GM03348 (cell line): ENCODE results near the gene ULBP1.
"Not testable (repeated sequence)": the region's sequence is repeated elsewhere in the genome, so short reads cannot be mapped to it uniquely, and the experiment has no call there.

Source experiments
- DNase-seq: peaks from one replicate; pipeline ENCODE4 v3.0.0; 2012; ENCODE audit warnings: low spot score

Gene ULBP1

GRCh38 chr6:150005761-150006651 lies 42.3 kb downstream of the ULBP1 start:
- no peak for DNase-seq

GRCh38 chr6:150006961-150007464 lies 43.3 kb downstream of the ULBP1 start:
- DNase-seq, result peak; percentile 61

GRCh38 chr6:150008588-150008987 lies 44.8 kb downstream of the ULBP1 start:
- DNase-seq, result peak; percentile 35

GRCh38 chr6:150012846-150013784 lies 49.4 kb downstream of the ULBP1 start:
- DNase-seq, result not testable (repeated sequence)

- not testable (repeated sequence) for DNase-seq
Measured at GRCh38 chr6:150013785-150014622, 50.3 kb downstream of the ULBP1 start.

GRCh38 chr6:150014623-150015280 lies 51.0 kb downstream of the ULBP1 start:
- DNase-seq, result not testable (repeated sequence)

GRCh38 chr6:150015281-150016001 lies 51.7 kb downstream of the ULBP1 start:
- DNase-seq, result not testable (repeated sequence)

GRCh38 chr6:150016324-150017185 lies 52.8 kb downstream of the ULBP1 start:
- DNase-seq, result peak; percentile 72

GRCh38 chr6:150017186-150017521 lies 53.4 kb downstream of the ULBP1 start:
- not testable (repeated sequence) for DNase-seq

- DNase-seq, result no peak
Measured at GRCh38 chr6:150018846-150019580, 55.3 kb downstream of the ULBP1 start.

- not testable (repeated sequence) for DNase-seq
Measured at GRCh38 chr6:150021870-150022269, 58.1 kb downstream of the ULBP1 start.
